Activated T-cell treated with anti-CD3 and anti-CD28 coated beads, Interleukin-2, amount 50 U/mL, for 72 hours (primary cell): ENCODE data around the gene RAB3D. TPM values are rescaled to one million over a fixed set of nuclear protein-coding genes. Genes with fewer than 3 reads are reported as not detected.
"Not testable (repeated sequence)": the region's sequence is repeated elsewhere in the genome, so short reads cannot be mapped to it uniquely, and the experiment has no call there.

Source experiments
- ATAC-seq, 2 donors: fragments of 150-1000 bp; cut with Tn5 transposase; replicated peaks in 1 of 2; 2 replicates each; pipeline ENCODE4 v1.10.0; 2021; ENCODE audit warnings: moderate library complexity in 2 of 2, mild to moderate bottlenecking in 1 of 2
- DNase-seq, 2 donors: peaks; one replicate each; pipeline ENCODE4 v3.0.0; 2021 to 2022; ENCODE audit warnings: mixed read lengths in 1 of 2
- H3K27ac Mint-ChIP-seq: one replicate; pipeline ENCODE4 v1.8.0; 2022; ENCODE audit warnings: mild to moderate bottlenecking, moderate library complexity, mixed read lengths
- H3K27me3 Mint-ChIP-seq: one replicate; pipeline ENCODE4 v1.8.0; 2022; ENCODE audit warnings: low read depth, mixed read lengths
- H3K36me3 Mint-ChIP-seq, 2 donors: one replicate each; pipeline ENCODE4 v1.8.0; 2022; ENCODE audit warnings: mixed read lengths in 2 of 2, mild to moderate bottlenecking in 1 of 2; ENCODE audit not compliant: insufficient read depth in 2 of 2
- H3K4me1 Mint-ChIP-seq: one replicate; pipeline ENCODE4 v1.8.0; 2022; ENCODE audit warnings: low read depth, mixed read lengths
- H3K4me3 Mint-ChIP-seq, 2 donors: one replicate each; pipeline ENCODE4 v1.8.0; 2022; ENCODE audit warnings: mild to moderate bottlenecking in 2 of 2, mixed read lengths in 2 of 2, moderate library complexity in 2 of 2
- H3K9me3 Mint-ChIP-seq, 2 donors: one replicate each; pipeline ENCODE4 v1.8.0; 2022; ENCODE audit warnings: mixed read lengths in 2 of 2
- total RNA-seq, 2 donors: library from RNA; stranded (reverse); gene quantifications; one replicate each; pipeline ENCODE4 v1.2.3, GENCODE V29; 2022

Gene RAB3D
- total RNA-seq, 2 donors from 2014 or later = 13.3 to 16.8 TPM

- ATAC-seq = no peak
- Mint-ChIP-seq H3K4me1 (peaks cover 33% of the 10 kb centered on the region), H3K9me3 (peaks cover 2% of the 10 kb centered on the region in 2 donors), H3K36me3 (peaks cover 4 to 6% of the 10 kb centered on the region in 2 donors), H3K27me3 (no peaks in the 10 kb centered on the region), H3K27ac (peak overlapping the region; percentile 88), H3K4me3 (peak overlapping the region; percentile 95 to 96)
- no peak for DNase-seq
Observed at GRCh38 chr19:11345122-11345803, 5.8 kb upstream of the RAB3D start.

- no peaks in the 10 kb centered on the region for H3K27me3 Mint-ChIP-seq
- DNase-seq (no peak), ATAC-seq (no peak)
- no peaks in the 10 kb centered on the region for H3K9me3 Mint-ChIP-seq
- H3K27ac Mint-ChIP-seq = no peak overlapping the region
- H3K4me3 Mint-ChIP-seq = no peak overlapping the region
- peaks cover 50% of the 10 kb centered on the region for H3K4me1 Mint-ChIP-seq
- peaks cover 0 to 2% of the 10 kb centered on the region in 2 donors for H3K36me3 Mint-ChIP-seq
Observed at GRCh38 chr19:11342429-11342828, 3.0 kb upstream of the RAB3D start.

GRCh38 chr19:11340099-11340467 lies 626 bp upstream of the RAB3D start:
- not testable (repeated sequence) for H3K36me3 Mint-ChIP-seq, ATAC-seq, DNase-seq, H3K27ac Mint-ChIP-seq, H3K27me3 Mint-ChIP-seq, H3K9me3 Mint-ChIP-seq
- Mint-ChIP-seq H3K4me3 (peak overlapping the region; percentile 87 to 91), H3K4me1 (peaks cover 33% of the 10 kb centered on the region)

DNA sequence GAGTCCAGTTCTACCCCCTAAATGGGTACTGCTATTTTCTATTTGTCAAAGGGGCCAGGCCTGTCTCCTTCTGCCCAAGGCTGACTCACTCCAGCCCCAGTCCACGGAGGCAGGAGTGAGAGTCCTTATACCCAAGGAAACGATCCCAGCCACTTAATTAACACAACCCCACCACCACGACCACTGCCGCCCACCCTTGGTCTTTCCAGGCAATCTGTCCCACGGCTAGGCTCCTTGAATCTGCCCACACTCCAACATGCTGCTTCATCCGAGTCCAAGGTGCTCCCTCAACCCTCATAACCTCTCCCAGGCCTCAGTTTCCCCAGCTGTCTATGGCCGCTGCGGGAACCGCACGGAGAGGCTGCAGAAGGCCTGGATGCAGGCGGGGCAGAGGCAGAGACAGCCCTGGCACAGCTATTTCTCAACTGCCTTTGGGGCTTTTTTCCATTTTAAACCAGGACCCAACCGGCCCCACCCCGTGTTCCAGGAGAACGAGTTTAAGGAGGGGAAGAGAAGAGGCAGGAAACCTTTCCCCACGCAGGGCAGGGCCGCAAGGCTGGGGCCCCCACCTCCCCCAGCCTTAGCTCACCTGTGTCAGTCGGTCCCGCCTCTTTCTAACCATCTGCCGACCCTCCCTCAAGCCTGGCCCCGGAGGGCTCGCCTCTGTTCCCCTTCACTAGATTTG lies 746 bp downstream of the RAB3D start:
- no peak for ATAC-seq
- peaks cover 4 to 8% of the 10 kb centered on the region in 2 donors for H3K36me3 Mint-ChIP-seq
- no peaks in the 10 kb centered on the region for H3K9me3 Mint-ChIP-seq
- no peaks in the 10 kb centered on the region for H3K27me3 Mint-ChIP-seq
- H3K4me3 Mint-ChIP-seq = peak overlapping the region; percentile 87 to 91
- no peak overlapping the region for H3K27ac Mint-ChIP-seq
- H3K4me1 Mint-ChIP-seq = peaks cover 23% of the 10 kb centered on the region
- DNase-seq = no peak

- Mint-ChIP-seq H3K27me3 (no peaks in the 10 kb centered on the region), H3K9me3 (no peaks in the 10 kb centered on the region), H3K36me3 (peaks cover 5 to 11% of the 10 kb centered on the region in 2 donors), H3K27ac (no peak overlapping the region), H3K4me1 (peaks cover 23% of the 10 kb centered on the region), H3K4me3 (no peak overlapping the region)
- ATAC-seq = no peak
- DNase-seq = no peak
Observed at GRCh38 chr19:11338121-11338520, 1.3 kb downstream of the RAB3D start.

DNA sequence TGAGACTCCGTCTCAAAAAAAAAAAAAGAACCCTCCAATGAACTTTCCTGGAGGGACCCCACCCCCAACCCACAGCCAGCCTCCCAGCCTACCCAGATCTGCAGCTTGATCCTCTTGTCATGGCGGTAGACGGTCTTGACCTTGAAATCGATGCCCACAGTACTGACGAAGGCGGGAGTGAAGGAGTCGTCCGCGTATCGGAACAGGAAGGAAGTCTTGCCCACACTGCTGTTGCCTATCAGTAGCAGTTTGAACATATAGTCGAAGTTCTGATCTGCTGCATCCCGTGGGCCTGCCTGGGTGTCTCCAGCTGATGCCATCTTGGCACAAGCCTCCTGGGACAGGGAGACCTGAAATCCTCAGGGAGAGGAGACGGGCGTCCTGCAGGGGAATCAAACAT lies 2.4 kb downstream of the RAB3D start:
- Mint-ChIP-seq H3K27ac (no peak overlapping the region), H3K27me3 (no peaks in the 10 kb centered on the region), H3K4me3 (no peak overlapping the region), H3K4me1 (peaks cover 23% of the 10 kb centered on the region), H3K36me3 (peaks cover 6 to 12% of the 10 kb centered on the region in 2 donors), H3K9me3 (no peaks in the 10 kb centered on the region)
- ATAC-seq (no peak), DNase-seq (no peak)

DNA sequence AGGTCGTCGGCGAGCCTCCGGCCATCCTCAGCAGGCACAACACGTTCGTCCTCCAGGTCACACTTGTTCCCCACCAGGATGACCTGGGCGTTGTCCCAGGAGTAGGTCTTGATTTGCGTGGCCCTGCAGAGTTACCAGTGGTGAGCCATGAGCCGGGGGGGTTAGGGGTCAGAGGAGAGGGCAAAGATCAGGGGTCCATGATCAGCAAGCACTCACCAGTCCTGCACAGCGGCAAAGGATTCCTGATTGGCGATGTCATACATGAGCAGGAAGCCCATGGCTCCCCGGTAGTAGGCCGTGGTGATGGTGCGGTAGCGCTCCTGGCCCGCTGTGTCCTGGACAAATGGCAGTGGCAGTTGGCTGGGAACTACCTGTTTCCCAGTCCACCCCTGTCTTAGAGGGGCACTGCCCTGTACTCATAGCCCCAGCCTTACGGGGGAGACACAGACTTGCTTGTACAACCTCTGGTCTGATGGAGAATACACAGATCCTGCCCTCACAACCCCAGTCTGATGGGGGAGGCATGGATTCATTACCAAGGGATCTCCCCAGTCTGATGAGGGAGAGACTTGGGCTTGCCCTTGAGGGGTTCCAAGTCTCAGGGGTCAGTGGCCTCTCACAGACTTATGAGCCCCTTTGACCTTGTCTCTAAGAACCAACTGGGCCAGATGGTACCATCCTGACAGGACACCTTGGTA lies 3.9 kb downstream of the RAB3D start:
- no peak overlapping the region for H3K27ac Mint-ChIP-seq
- ATAC-seq (no peak), DNase-seq (no peak)
- H3K27me3 Mint-ChIP-seq = no peaks in the 10 kb centered on the region
- no peak overlapping the region for H3K4me3 Mint-ChIP-seq
- H3K9me3 Mint-ChIP-seq = no peaks in the 10 kb centered on the region
- peaks cover 6 to 14% of the 10 kb centered on the region in 2 donors for H3K36me3 Mint-ChIP-seq
- H3K4me1 Mint-ChIP-seq = peaks cover 23% of the 10 kb centered on the region

- not testable (repeated sequence) for ATAC-seq, H3K27me3 Mint-ChIP-seq
- peaks cover 17% of the 10 kb centered on the region for H3K4me1 Mint-ChIP-seq
Observed at GRCh38 chr19:11333838-11334237, 5.6 kb downstream of the RAB3D start.

GRCh38 chr19:11332822-11333221 lies 6.6 kb downstream of the RAB3D start:
- DNase-seq (no peak), ATAC-seq (no peak)
- Mint-ChIP-seq H3K27ac (no peak overlapping the region), H3K4me1 (peaks cover 9% of the 10 kb centered on the region), H3K27me3 (no peaks in the 10 kb centered on the region), H3K9me3 (no peaks in the 10 kb centered on the region), H3K36me3 (peaks cover 6 to 14% of the 10 kb centered on the region in 2 donors), H3K4me3 (no peak overlapping the region)

More at GRCh38 chr19:11333838-11334237, 5.6 kb downstream of the RAB3D start:
- H3K9me3 Mint-ChIP-seq, DNase-seq, H3K27ac Mint-ChIP-seq, H3K4me3 Mint-ChIP-seq: not testable (repeated sequence)
- H3K36me3 Mint-ChIP-seq = peaks cover 6 to 14% of the 10 kb centered on the region in 2 donors

- peaks cover 5 to 12% of the 10 kb centered on the region in 2 donors for H3K36me3 Mint-ChIP-seq
- H3K4me3 Mint-ChIP-seq = no peak overlapping the region
- H3K27me3 Mint-ChIP-seq = no peaks in the 10 kb centered on the region
- H3K4me1 Mint-ChIP-seq = no peaks in the 10 kb centered on the region
- DNase-seq (no peak), ATAC-seq (no peak)
- H3K9me3 Mint-ChIP-seq = no peaks in the 10 kb centered on the region
- no peak overlapping the region for H3K27ac Mint-ChIP-seq
Observed at GRCh38 chr19:11331502-11331901, 8.0 kb downstream of the RAB3D start.

DNA sequence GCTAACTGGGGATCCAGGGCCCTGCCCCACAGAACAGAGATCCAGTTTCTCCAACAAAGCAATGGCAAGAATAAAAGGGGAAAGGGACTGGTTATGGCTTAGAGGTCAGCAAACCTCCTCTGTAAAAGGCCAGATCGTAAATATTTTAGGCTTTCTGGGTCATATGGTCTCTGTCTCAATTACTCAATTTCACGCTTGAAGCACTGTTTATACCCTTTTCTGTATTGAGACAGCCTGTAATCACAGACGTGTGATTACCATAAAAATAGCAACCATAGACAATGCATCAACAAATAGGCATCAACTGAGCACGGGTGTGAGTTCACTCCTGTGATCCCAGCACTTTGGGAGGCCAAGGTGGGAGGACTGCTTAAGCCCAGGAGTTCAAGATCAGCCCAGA lies 9.3 kb downstream of the RAB3D start:
- no peak overlapping the region for H3K27ac Mint-ChIP-seq
- ATAC-seq (no peak), DNase-seq (no peak)
- H3K36me3 Mint-ChIP-seq = peaks cover 3 to 10% of the 10 kb centered on the region in 2 donors
- no peaks in the 10 kb centered on the region for H3K9me3 Mint-ChIP-seq
- H3K4me1 Mint-ChIP-seq = no peaks in the 10 kb centered on the region
- no peak overlapping the region for H3K4me3 Mint-ChIP-seq
- H3K27me3 Mint-ChIP-seq = no peaks in the 10 kb centered on the region

GRCh38 chr19:11325544-11325943 lies 13.9 kb downstream of the RAB3D start:
- Mint-ChIP-seq H3K27me3 (peaks cover 17% of the 10 kb centered on the region), H3K9me3 (no peaks in the 10 kb centered on the region), H3K27ac (no peak overlapping the region), H3K4me1 (peaks cover 23% of the 10 kb centered on the region), H3K4me3 (no peak overlapping the region), H3K36me3 (peaks cover 0 to 2% of the 10 kb centered on the region in 2 donors)
- no peak for DNase-seq
- ATAC-seq = no peak

DNA sequence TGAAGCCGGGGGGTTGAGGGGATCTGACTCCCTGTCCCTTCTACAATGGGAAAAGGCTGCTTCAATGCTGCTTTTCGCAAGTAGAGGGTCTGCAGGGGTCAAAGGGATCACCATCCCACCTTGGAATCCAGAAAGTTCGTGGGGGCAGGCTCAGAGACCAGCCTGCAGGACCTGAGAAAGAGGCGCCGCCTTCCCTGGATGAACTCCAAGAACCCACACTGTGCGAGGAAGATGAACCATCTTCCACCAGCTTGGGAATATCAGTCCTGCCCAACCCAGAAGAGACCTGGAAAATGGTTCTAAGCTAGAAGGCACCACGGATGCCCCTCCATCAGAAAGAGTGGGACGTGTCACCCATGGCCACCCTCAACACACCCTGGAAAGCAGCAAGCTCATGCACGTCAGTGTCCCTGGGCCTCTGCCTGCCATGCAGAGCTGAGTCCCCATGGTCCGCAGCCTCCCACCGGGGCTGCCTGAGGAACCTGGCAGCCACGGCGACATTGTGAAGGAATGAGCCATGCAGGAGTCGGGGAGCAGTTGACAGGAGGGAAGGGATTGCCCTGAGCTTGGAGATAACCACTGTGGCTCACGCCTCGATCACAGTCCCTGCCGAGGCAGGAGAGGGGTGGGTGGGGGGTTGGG lies 14.6 kb downstream of the RAB3D start:
- Mint-ChIP-seq H3K4me3 (peak overlapping the region; percentile 76 to 84), H3K4me1 (peaks cover 23% of the 10 kb centered on the region), H3K27me3 (peaks cover 17% of the 10 kb centered on the region), H3K36me3 (peaks cover 0 to 2% of the 10 kb centered on the region in 2 donors), H3K9me3 (no peaks in the 10 kb centered on the region), H3K27ac (peak overlapping the region; percentile 96)
- DNase-seq = no peak
- ATAC-seq = no peak
